ENCODE results near the gene ALCAM. TPM values are rescaled to one million over a fixed set of nuclear protein-coding genes. Genes with fewer than 3 reads are reported as not detected.

ALCAM gene
- total RNA-seq, 4 donors from 2014 or later = 23.9 to 45.2 (median 40.5) TPM

- no peaks in the 10 kb centered on the region for H3K9me3 ChIP-seq
- H3K27ac ChIP-seq = no peak overlapping the region
- no peaks in the 10 kb centered on the region for H3K27me3 ChIP-seq
- 89 to 95% methylated on average over 3 of the region's 3 CpGs for WGBS, 2 donors
- H3K4me1 ChIP-seq = no peaks in the 10 kb centered on the region
- DNase-seq (ENCODE audit: low spot score in 2 of 2) = no peak
- H3K36me3 ChIP-seq = peaks cover 0 to 17% (median 0%) of the 10 kb centered on the region in 3 donors
- TF ChIP-seq POLR2A (IDR thresholded peaks at IDR 0.05) (no peak), CTCF (IDR thresholded peaks at IDR 0.05) (no peak), EP300 (IDR thresholded peaks at IDR 0.05) (no peak)
- H3K4me3 ChIP-seq = no peak overlapping the region
Observed at GRCh38 chr3:105533960-105534359, 167.3 kb downstream of the ALCAM start.

- TF ChIP-seq POLR2A (IDR thresholded peaks at IDR 0.05) (no peak), EP300 (IDR thresholded peaks at IDR 0.05) (no peak), CTCF (IDR thresholded peaks at IDR 0.05) (no peak)
- 93 to 95% methylated on average over 5 of the region's 5 CpGs for WGBS, 2 donors
- Histone ChIP-seq H3K27me3 (no peaks in the 10 kb centered on the region), H3K27ac (no peak overlapping the region), H3K4me3 (no peak overlapping the region), H3K9me3 (no peaks in the 10 kb centered on the region), H3K36me3 (peaks cover 0 to 17% (median 0%) of the 10 kb centered on the region in 3 donors), H3K4me1 (no peaks in the 10 kb centered on the region)
- DNase-seq (ENCODE audit: low spot score in 2 of 2) = no peak
Observed at GRCh38 chr3:105534491-105534890, 167.8 kb downstream of the ALCAM start.

- Histone ChIP-seq H3K9me3 (no peaks in the 10 kb centered on the region), H3K27me3 (no peaks in the 10 kb centered on the region), H3K4me3 (no peak overlapping the region), H3K27ac (no peak overlapping the region), H3K4me1 (no peaks in the 10 kb centered on the region), H3K36me3 (peaks cover 0 to 24% (median 0%) of the 10 kb centered on the region in 3 donors)
- WGBS, 2 donors = 73 to 95% methylated on average over 1 of the region's 1 CpG
- DNase-seq (ENCODE audit: low spot score in 2 of 2) = no peak
- TF ChIP-seq POLR2A (IDR thresholded peaks at IDR 0.05) (no peak), CTCF (IDR thresholded peaks at IDR 0.05) (no peak), EP300 (IDR thresholded peaks at IDR 0.05) (no peak)
Observed at GRCh38 chr3:105537371-105538080, 170.8 kb downstream of the ALCAM start.

- Histone ChIP-seq H3K4me3 (no peak overlapping the region), H3K27me3 (no peaks in the 10 kb centered on the region), H3K4me1 (no peaks in the 10 kb centered on the region), H3K9me3 (no peaks in the 10 kb centered on the region), H3K36me3 (peaks cover 0 to 31% (median 0%) of the 10 kb centered on the region in 3 donors), H3K27ac (no peak overlapping the region)
- TF ChIP-seq CTCF (IDR thresholded peaks at IDR 0.05) (no peak), EP300 (IDR thresholded peaks at IDR 0.05) (no peak), POLR2A (IDR thresholded peaks at IDR 0.05) (no peak)
- DNase-seq (ENCODE audit: low spot score in 2 of 2) = no peak
- WGBS, 2 donors = 69 to 75% methylated on average over 5 of the region's 5 CpGs
Observed at GRCh38 chr3:105538483-105538882, 171.8 kb downstream of the ALCAM start.

- TF ChIP-seq POLR2A (IDR thresholded peaks at IDR 0.05) (no peak), CTCF (IDR thresholded peaks at IDR 0.05) (no peak), EP300 (IDR thresholded peaks at IDR 0.05) (no peak)
- no peaks in the 10 kb centered on the region for H3K27me3 ChIP-seq
- 93 to 96% methylated on average over 3 of the region's 3 CpGs for WGBS, 2 donors
Observed at GRCh38 chr3:105539897-105540296, 173.2 kb downstream of the ALCAM start.

More at GRCh38 chr3:105539897-105540296, 173.2 kb downstream of the ALCAM start:
- no peaks in the 10 kb centered on the region for H3K9me3 ChIP-seq
- no peaks in the 10 kb centered on the region for H3K4me1 ChIP-seq
- H3K36me3 ChIP-seq = peaks cover 0 to 31% (median 0%) of the 10 kb centered on the region in 3 donors
- no peak for DNase-seq (ENCODE audit: low spot score in 2 of 2)
- no peak overlapping the region for H3K27ac ChIP-seq
- H3K4me3 ChIP-seq = no peak overlapping the region
